Measurements from ENCODE around the gene DUSP14. TPM values are rescaled to one million over a fixed set of nuclear protein-coding genes. Genes with fewer than 3 reads are reported as not detected.

The DUSP14 gene
- total RNA-seq, 1 experiment from 2014 or later: 22.4 TPM

DNA sequence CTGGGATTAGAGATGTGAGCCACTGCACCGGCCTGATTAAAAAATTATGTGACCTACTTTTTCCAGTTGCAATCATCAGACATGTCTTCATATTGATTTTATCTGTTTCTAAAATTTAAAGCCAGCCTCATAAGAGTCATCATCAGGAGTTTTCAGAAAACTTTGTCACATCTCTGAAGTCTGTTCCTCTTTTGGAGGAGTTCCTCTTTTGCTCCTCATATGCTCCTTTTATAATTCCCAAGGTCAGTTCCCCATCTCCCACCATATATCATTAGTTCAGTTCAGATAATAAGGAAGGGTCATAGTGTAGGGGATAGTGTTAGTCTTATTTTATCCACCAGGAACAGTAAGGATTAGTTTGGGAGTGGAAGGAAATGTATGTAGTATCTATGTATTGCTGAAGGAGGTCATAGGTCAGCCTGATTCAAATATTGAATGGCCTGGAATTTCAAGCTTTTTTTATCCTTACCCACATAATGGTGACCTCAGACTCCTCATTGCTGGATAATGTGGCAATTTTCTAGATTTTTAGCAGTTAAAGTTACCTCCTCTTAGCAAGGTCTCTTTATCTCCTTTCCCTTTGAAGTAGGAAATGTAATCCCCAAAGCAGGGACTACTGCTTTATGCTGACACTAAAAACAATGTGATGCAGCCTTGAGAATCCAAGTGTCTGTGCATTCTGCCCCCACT lies 13.8 kb upstream of the DUSP14 start:
- H3K27ac Mint-ChIP-seq: no peak overlapping the region
- DNase-seq (ENCODE audit: low spot score): no peak
- no peaks in the 10 kb centered on the region for H3K27me3 Mint-ChIP-seq (ENCODE audit: low read depth)
- no peak overlapping the region for H3K4me3 Mint-ChIP-seq
- POLR2A ChIA-PET: no interaction called here
- no peak for TF ChIP-seq GABPB1 (CRISPR knock-in tag; IDR thresholded peaks at IDR 0.05)
- no peak for TF ChIP-seq IRF2 (CRISPR knock-in tag; IDR thresholded peaks at IDR 0.05; ENCODE audit: borderline replicate concordance, low read depth)
- no peak for TF ChIP-seq STAT6 (CRISPR knock-in tag; conservative IDR thresholded peaks at IDR 0.05; ENCODE audit: low read depth)
- TF ChIP-seq, protein P1, sequence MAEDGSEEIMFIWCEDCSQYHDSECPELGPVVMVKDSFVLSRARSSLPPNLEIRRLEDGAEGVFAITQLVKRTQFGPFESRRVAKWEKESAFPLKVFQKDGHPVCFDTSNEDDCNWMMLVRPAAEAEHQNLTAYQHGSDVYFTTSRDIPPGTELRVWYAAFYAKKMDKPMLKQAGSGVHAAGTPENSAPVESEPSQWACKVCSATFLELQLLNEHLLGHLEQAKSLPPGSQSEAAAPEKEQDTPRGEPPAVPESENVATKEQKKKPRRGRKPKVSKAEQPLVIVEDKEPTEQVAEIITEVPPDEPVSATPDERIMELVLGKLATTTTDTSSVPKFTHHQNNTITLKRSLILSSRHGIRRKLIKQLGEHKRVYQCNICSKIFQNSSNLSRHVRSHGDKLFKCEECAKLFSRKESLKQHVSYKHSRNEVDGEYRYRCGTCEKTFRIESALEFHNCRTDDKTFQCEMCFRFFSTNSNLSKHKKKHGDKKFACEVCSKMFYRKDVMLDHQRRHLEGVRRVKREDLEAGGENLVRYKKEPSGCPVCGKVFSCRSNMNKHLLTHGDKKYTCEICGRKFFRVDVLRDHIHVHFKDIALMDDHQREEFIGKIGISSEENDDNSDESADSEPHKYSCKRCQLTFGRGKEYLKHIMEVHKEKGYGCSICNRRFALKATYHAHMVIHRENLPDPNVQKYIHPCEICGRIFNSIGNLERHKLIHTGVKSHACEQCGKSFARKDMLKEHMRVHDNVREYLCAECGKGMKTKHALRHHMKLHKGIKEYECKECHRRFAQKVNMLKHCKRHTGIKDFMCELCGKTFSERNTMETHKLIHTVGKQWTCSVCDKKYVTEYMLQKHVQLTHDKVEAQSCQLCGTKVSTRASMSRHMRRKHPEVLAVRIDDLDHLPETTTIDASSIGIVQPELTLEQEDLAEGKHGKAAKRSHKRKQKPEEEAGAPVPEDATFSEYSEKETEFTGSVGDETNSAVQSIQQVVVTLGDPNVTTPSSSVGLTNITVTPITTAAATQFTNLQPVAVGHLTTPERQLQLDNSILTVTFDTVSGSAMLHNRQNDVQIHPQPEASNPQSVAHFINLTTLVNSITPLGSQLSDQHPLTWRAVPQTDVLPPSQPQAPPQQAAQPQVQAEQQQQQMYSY (CRISPR knock-in tag; IDR thresholded peaks at IDR 0.05): no peak
- TF ChIP-seq FOXP1 (CRISPR knock-in tag; IDR thresholded peaks at IDR 0.05; ENCODE audit: borderline replicate concordance): no peak
- no peak for TF ChIP-seq HMGA2 (CRISPR knock-in tag; IDR thresholded peaks at IDR 0.05)
- no peak for TF ChIP-seq FOXK1 (CRISPR knock-in tag; IDR thresholded peaks at IDR 0.05)
- TF ChIP-seq, protein P2, sequence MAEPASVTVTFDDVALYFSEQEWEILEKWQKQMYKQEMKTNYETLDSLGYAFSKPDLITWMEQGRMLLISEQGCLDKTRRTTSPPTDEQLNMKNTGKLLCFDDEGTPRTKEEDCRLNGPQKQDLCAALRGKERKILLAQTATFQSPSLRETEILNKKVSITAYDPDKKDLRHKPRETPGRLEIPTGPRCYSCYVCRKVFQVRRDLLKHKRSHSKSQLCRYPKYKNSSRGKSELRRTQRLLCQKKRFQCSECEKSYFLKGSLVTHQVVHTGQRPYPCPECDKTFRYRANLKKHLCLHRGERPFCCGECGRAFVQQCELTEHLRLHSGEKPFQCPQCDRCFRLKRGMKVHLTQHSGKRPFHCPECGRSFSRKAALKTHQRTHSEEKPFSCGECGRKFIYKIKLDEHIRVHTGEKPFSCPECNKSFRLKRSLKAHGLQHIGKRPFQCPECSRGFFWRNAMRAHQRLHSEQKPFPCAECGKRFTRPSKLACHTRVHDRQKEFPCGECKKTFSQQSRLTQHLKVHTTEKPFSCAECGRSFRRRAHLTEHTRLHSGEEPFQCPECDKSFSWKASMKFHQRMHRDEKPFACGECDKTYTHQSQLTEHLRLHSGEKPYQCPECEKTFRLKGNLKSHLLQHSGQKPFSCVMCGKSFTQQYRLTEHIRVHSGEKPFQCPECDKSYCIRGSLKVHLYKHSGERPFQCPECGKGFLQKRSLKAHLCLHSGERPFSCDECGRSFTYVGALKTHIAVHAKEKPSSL (CRISPR knock-in tag; conservative IDR thresholded peaks at IDR 0.05): no peak
- TF ChIP-seq, protein P3, sequence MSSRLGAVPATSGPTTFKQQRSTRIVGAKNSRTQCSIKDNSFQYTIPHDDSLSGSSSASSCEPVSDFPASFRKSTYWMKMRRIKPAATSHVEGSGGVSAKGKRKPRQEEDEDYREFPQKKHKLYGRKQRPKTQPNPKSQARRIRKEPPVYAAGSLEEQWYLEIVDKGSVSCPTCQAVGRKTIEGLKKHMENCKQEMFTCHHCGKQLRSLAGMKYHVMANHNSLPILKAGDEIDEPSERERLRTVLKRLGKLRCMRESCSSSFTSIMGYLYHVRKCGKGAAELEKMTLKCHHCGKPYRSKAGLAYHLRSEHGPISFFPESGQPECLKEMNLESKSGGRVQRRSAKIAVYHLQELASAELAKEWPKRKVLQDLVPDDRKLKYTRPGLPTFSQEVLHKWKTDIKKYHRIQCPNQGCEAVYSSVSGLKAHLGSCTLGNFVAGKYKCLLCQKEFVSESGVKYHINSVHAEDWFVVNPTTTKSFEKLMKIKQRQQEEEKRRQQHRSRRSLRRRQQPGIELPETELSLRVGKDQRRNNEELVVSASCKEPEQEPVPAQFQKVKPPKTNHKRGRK (CRISPR knock-in tag; IDR thresholded peaks at IDR 0.05; ENCODE audit: borderline replicate concordance): no peak
- no peak for TF ChIP-seq SMAD4 (CRISPR knock-in tag; IDR thresholded peaks at IDR 0.05)
- no peak for TF ChIP-seq PREB (CRISPR knock-in tag; IDR thresholded peaks at IDR 0.05; ENCODE audit: borderline replicate concordance)
- TF ChIP-seq RORB (CRISPR knock-in tag; IDR thresholded peaks at IDR 0.05): no peak
- no peak for TF ChIP-seq ELF4 (CRISPR knock-in tag; IDR thresholded peaks at IDR 0.05; ENCODE audit: low read depth)
- TF ChIP-seq SP1 (CRISPR knock-in tag; conservative IDR thresholded peaks at IDR 0.05): no peak
- peaks cover 44% of the 10 kb centered on the region for H3K36me3 Mint-ChIP-seq
- H3K4me1 Mint-ChIP-seq: peaks cover 2% of the 10 kb centered on the region
- ATAC-seq: no peak
- CTCF ChIA-PET: interaction anchor here (0.5 to 0.9 kb wide), 2 partner anchors 22 to 263 kb away, joined by 3 to 6 read pairs; no protein-coding TSS in a partner anchor
- H3K9me3 Mint-ChIP-seq: no peaks in the 10 kb centered on the region

All from WTC11 (cell line).